Measurements from ENCODE around the gene CDC5L.

DNA sequence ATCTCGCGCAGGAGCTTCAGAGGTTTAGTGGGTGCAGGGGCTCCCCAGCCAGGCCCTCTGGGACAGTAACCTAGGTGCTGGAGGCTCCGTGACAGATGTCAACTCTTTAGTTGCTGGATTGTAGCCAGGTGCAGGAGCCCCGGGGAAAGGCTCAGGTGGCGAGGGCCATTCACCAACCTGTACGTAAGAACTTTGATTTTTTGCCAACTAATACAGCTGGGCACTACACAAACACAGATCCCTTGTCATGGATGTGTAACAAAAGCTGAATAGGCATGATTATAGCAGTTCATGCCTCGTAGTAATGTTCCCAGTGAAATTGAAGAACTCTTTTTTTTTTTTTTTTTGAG, 82.6 kb downstream of the CDC5L start:
- no peak for TF ChIP-seq POLR2A (IDR thresholded peaks at IDR 0.05)
- TF ChIP-seq, protein P1, sequence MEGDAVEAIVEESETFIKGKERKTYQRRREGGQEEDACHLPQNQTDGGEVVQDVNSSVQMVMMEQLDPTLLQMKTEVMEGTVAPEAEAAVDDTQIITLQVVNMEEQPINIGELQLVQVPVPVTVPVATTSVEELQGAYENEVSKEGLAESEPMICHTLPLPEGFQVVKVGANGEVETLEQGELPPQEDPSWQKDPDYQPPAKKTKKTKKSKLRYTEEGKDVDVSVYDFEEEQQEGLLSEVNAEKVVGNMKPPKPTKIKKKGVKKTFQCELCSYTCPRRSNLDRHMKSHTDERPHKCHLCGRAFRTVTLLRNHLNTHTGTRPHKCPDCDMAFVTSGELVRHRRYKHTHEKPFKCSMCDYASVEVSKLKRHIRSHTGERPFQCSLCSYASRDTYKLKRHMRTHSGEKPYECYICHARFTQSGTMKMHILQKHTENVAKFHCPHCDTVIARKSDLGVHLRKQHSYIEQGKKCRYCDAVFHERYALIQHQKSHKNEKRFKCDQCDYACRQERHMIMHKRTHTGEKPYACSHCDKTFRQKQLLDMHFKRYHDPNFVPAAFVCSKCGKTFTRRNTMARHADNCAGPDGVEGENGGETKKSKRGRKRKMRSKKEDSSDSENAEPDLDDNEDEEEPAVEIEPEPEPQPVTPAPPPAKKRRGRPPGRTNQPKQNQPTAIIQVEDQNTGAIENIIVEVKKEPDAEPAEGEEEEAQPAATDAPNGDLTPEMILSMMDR (IDR thresholded peaks at IDR 0.05): peak in 1 of 4 donors; percentile 2
